HUES6 (cell line): Measurements from ENCODE around the gene BEST1.

Source experiments
- H3K27ac ChIP-seq: 2 replicates; pipeline ENCODE4 v1.7.0; 2013; ENCODE audit warnings: low read depth, mild to moderate bottlenecking, low read length, inconsistent platforms
- H3K27me3 ChIP-seq: 2 replicates; pipeline ENCODE4 v1.6.1; 2013; ENCODE audit warnings: low read length; ENCODE audit not compliant: control insufficient read depth, insufficient read depth
- H3K36me3 ChIP-seq: 2 replicates; pipeline ENCODE4 v1.6.1; 2013; ENCODE audit warnings: low read length; ENCODE audit not compliant: control insufficient read depth, insufficient read depth
- H3K4me1 ChIP-seq: 2 replicates; pipeline ENCODE4 v1.6.1; 2013; ENCODE audit warnings: low read length; ENCODE audit not compliant: control insufficient read depth, insufficient read depth
- H3K4me3 ChIP-seq: 2 replicates; pipeline ENCODE4 v1.5.1; 2013; ENCODE audit warnings: low read depth, low read length
- H3K9ac ChIP-seq: one replicate; pipeline ENCODE4 v1.6.1; 2013; ENCODE audit warnings: mild to moderate bottlenecking, low read length
- H3K9me3 ChIP-seq: 2 replicates; pipeline ENCODE4 v1.6.1; 2013; ENCODE audit warnings: low read depth, low read length; ENCODE audit not compliant: control insufficient read depth, insufficient read depth

The BEST1 gene

GRCh38 chr11:62012451-62012831 is 62.3 kb downstream of the BEST1 start:
- Histone ChIP-seq H3K9ac (no peak overlapping the region), H3K4me1 (peaks cover 6% of the 10 kb centered on the region; the same call in 1 of the 2 replicates), H3K9me3 (no peaks in the 10 kb centered on the region), H3K4me3 (no peak overlapping the region), H3K27me3 (no peaks in the 10 kb centered on the region), H3K27ac (no peak overlapping the region), H3K36me3 (no peaks in the 10 kb centered on the region)

GRCh38 chr11:62012832-62013461 is 62.8 kb downstream of the BEST1 start:
- H3K4me3 ChIP-seq = no peak overlapping the region
- H3K4me1 ChIP-seq = peaks cover 6% of the 10 kb centered on the region; the same call in 1 of the 2 replicates
- H3K9me3 ChIP-seq = no peaks in the 10 kb centered on the region
- H3K36me3 ChIP-seq = no peaks in the 10 kb centered on the region
- no peaks in the 10 kb centered on the region for H3K27me3 ChIP-seq
- H3K27ac ChIP-seq = no peak overlapping the region
- no peak overlapping the region for H3K9ac ChIP-seq
